ENCODE measurements around the gene DGKH.

GRCh38 chr13:42009057-42009456, 39.4 kb upstream of the DGKH start:
- TF ChIP-seq, protein P1, sequence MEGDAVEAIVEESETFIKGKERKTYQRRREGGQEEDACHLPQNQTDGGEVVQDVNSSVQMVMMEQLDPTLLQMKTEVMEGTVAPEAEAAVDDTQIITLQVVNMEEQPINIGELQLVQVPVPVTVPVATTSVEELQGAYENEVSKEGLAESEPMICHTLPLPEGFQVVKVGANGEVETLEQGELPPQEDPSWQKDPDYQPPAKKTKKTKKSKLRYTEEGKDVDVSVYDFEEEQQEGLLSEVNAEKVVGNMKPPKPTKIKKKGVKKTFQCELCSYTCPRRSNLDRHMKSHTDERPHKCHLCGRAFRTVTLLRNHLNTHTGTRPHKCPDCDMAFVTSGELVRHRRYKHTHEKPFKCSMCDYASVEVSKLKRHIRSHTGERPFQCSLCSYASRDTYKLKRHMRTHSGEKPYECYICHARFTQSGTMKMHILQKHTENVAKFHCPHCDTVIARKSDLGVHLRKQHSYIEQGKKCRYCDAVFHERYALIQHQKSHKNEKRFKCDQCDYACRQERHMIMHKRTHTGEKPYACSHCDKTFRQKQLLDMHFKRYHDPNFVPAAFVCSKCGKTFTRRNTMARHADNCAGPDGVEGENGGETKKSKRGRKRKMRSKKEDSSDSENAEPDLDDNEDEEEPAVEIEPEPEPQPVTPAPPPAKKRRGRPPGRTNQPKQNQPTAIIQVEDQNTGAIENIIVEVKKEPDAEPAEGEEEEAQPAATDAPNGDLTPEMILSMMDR (IDR thresholded peaks at IDR 0.05) = no peak
- no peak for TF ChIP-seq POLR2A (IDR thresholded peaks at IDR 0.05)

Data from breast epithelium (tissue), 3 donors.